ENCODE results near the gene TEC.

- TF ChIP-seq CTCF (IDR thresholded peaks at IDR 0.05) (no peak), POLR2A (IDR thresholded peaks at IDR 0.05) (no peak)
These were observed 7.2 kb downstream of the TEC start for GRCh38 chr4:48262484-48262883.
